CD4-positive, alpha-beta T cell treated with Interleukin-17A for 1 hour (primary cell): Measurements from ENCODE around the gene SCD5.

ENCODE experiments used
- DNase-seq: peaks from one replicate; pipeline ENCODE4 v3.0.0-alpha.2; 2020

The SCD5 gene

DNA sequence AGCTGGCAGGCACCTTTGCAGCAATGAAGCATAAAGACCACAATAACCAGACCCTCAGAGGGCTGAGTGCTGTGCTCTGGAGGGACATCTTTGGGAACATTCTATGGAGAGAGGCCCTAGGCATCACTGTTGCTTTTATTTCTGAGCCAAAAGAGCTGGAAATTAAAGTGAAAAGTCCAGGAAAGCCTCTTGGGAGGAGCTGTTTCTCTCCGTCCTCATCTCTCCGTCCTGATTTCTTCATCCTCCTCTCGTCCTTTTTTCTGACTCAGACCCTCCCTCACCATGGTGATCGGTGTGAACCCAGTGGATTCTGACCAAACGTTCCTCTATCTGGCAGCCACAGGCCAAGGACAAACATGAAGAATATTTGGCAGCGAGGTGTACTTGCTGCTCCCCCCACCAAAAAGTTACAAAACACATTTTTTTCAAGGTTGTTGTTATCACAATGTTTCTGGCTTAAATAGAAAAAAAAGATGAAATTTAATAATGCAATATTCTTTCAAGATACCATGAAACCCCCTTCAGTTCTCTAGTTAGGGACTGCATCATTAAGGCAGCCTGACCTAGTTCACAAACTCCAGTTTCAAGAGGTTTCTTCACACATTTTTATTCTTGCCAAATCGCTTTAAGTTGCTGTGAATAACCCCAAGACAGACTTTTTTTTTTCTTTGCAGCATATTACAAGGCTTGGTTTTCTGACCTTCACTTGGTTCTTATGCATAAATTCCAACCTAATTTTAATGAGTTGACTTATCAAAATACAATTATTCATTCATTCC is 80.2 kb downstream of the SCD5 start:
- DNase-seq, result no peak

DNA sequence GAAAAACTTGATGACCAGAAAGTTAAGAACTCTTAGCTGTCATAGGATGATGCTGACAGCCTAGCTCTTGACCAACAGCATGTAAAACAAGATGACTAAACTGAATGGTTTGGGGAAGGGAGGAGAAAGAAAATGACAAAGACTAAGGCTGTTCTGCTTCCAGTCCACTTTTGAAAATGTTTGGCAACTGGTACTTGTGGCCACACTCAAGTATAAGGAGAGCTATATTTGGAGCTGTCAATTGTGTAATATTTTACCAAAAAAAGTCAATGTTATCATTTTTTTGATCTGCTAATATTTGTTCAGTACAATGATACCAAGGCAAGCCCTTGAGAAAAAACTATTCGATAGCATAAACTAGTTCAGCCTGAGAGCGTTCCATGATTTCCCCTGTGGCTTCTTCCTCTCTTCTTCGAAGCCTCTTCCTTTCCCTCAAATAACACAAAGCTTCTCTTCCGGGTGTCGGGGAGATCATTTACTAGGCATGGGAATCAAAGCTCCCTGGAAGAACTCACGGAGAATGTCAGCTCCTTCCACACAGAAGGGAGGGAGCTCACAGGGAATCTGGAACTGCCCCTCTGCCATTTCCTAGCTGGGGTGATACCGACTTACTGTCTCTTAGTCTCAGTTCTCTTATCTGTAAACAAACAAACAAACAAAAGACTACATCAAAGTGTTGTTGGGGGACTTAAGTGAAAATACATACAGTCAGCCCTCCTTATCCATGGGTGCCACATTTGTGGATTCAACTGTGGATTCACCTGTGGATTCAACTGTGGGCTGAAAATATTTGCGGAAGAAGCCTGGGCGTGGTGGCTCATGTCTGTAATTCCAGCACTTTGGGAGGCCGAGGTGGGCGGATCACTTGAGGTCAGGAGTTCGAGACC is 82.6 kb downstream of the SCD5 start:
- DNase-seq, result no peak

GRCh38 chr4:82713856-82714255 is 84.7 kb downstream of the SCD5 start:
- no peak for DNase-seq

GRCh38 chr4:82712561-82712960 is 86.0 kb downstream of the SCD5 start:
- DNase-seq, result no peak

DNA sequence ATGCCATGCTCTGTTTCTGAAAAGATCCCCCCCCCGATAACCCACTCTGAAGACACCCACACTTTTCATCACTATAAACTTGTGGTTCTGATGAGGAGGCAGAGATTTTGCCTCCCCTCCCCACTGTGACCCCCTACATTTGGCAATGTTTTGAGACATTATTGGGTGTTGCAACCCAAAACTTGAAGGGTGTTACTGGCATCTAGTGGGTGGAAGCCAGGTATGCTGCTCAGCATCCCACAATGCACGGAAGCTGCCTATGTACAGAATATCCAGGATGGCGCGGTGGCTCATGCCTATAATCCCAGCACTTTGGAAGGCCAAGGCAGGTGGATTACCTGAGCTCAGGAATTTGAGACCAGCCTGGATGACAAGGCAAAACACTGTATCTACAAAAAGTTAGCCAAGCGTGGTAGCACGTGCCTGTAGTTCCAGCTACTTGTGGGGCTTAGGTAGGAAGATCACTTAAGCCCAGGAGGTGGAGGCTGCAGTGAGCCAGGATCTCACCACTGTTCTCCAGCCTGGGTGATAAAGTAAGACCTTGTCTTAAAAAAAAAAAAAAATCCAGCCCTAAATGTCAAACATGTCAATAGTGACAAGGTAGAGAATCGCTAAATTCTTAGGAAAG is 87.3 kb downstream of the SCD5 start:
- no peak for DNase-seq

DNA sequence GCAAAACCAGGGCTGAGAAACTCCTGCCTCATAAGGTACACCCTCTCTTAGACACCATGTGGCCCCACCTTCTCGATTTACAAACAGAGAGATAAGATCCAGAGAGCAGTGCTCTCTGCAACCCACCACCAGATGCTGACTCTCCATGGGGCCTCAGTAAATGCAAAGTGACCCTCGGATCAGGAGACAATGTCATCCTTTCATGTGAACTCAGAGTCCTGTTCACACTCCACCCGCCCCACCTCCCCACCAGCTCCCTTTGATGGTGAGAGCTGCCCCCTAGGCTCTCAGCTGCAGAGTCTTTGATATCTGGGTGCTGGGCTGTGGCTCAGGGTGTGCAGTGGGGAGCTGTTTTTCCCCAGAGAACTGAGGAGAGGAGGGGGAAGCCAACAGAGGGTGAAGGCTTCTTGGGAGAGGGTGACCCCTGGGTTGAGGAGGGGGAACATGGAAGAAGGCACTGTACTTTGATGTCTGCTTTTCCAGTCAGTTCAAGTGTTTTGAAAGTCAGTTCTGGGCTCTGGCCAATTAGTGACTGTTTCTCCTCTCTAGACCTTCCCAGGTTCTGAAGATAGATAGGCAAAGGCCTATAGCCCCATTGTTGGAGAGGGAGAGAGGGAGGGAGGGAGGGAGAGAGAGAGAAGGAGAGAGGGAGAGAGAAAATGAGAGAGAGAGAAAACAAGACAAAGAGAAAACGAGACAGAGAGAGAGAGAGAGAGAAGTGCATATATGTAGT is 88.2 kb downstream of the SCD5 start:
- no peak for DNase-seq

DNA sequence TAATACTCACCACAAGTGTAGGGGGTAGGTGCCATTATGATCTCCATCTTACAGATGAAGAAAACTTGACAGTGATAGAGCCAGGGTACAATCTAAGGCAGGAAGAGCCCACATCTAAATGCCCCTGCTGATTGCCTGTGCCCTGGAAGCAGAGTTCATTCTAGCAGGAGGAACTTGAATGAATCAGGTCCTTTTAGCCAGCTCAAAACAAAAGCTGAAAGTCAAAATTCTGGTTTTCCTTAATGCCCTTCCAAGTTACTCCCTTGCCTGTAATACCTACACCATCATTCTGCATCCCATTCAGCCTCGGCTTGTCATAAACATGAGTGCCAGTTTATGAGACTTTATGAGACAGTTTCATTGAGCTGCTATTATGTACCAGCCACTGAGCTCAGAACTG is 89.6 kb downstream of the SCD5 start:
- no peak for DNase-seq

- DNase-seq, result no peak
Measured at GRCh38 chr4:82706349-82707000, 92.1 kb downstream of the SCD5 start.

GRCh38 chr4:82705928-82706300 is 92.7 kb downstream of the SCD5 start:
- no peak for DNase-seq

- no peak for DNase-seq
Measured at GRCh38 chr4:82705169-82705927, 93.2 kb downstream of the SCD5 start.

DNA sequence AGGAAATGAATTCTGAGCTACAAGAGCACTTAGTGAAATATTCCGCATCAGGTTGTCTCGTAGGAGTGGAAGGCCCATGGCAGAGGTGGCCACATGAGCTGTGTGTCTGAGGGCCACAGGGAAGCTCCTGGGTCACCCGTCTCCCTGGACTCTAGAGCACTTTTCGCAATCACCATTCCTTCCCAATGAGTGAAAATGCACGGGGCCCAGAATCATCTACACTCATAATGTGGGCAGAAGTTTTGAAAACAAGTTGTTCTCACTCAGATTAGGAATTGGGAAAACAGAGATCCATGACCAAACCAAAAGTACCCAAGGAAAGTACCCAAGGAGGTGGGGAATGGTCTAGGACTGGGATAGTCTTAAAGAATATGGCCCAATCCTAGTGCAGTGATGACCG is 94.4 kb downstream of the SCD5 start:
- no peak for DNase-seq

GRCh38 chr4:82698412-82698811 is 100.2 kb downstream of the SCD5 start:
- no peak for DNase-seq

DNA sequence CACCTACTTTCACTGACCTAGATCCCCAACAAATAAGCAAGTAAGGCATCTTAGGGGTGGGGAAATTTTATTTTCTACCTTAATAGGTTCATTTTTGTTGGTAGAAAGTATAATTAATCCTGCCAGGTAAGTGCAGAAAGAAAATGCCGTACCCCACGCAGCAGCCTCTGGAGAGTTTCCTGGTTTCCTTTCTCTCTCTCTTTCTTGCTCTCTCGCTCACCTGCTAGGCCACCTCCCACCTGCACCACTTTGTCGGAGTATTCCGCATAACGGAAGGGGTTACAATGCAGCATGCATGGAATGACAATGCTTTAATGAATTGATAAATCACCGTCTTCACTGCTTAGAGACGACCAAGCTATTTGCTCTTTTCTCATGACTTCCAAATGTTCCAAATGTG is 101.0 kb downstream of the SCD5 start:
- DNase-seq, result no peak

GRCh38 chr4:82696117-82696860 is 102.3 kb downstream of the SCD5 start:
- no peak for DNase-seq

DNA sequence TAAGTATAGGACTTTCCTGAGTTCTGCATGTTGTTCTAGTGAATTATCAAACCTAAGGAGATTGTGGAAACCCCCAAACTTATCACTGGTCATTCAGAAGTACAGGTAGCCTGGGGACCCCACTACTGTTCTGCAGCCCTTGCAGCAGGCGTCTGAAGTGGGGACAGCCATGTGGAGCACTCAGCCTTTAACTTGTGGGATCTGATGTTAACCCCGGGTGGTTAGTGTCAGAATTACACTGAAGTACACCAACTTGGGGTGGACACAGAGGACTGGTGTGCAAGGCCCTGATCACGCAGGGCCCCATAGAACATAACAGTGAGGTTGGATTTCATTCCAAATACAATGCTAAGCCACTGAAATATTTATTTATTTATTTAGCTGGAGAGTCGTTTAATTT is 103.7 kb downstream of the SCD5 start:
- DNase-seq, result no peak

DNA sequence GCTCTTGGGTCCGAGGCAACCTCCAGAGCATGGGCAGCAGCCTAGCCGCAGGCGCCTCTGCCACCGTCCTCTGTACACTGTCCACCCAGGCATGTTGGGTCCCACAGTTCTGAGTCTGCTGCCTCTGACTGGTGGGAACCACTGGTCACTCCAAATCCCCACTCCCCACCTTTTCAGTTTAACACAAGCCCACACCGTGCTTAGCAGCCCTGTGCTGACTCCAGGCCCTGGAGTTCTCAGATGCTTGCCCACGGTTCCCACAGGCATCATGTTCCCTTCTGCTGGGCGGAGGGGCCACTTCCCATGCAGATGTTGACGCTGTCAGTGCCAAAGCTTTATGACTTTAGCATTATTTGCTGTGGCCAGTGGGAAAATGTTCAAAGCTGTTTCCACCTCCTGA is 104.5 kb downstream of the SCD5 start:
- DNase-seq, result no peak

- no peak for DNase-seq
Measured at GRCh38 chr4:82692101-82692780, 106.4 kb downstream of the SCD5 start.

DNA sequence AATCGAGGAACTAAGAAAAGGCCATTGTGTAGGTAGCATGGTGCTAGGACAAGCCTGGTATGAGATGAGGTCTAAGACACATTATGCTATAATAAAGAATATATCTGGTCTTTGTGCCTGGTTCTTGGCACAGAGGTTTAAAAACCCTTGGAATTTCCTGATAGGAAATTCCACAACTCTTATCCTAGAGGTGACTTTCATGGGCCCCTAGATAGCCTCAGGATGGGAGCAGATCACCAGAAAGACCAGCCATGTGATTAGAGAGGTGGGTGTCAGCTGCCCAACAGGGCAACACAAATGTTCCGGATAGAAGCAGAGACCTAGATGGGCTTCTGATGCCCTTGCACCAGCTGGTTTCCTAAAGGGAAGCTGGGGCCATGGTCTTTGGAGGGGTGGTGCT is 107.2 kb downstream of the SCD5 start:
- no peak for DNase-seq

- no peak for DNase-seq
Measured at GRCh38 chr4:82688091-82688795, 110.4 kb downstream of the SCD5 start.

- no peak for DNase-seq
Measured at GRCh38 chr4:82687531-82687930, 111.1 kb downstream of the SCD5 start.
